Measurements from ENCODE around the gene FGD6. TPM values are rescaled to one million over a fixed set of nuclear protein-coding genes. Genes with fewer than 3 reads are reported as not detected.

FGD6 gene
- total and polyA plus RNA-seq, 3 donors from 2014 or later = 4.8 to 13.6 (median 13.1) TPM

- WGBS, 2 donors = 67 to 76% methylated on average over 1 of the region's 1 CpG
- DNase-seq = no peak
- peaks cover 32% of the 10 kb centered on the region for H3K4me1 ChIP-seq
- intact Hi-C loops (cut with DNase I; ENCODE audit: low total_unique reads) = no loop called here
- H3K9me3 ChIP-seq = no peaks in the 10 kb centered on the region
- no peak overlapping the region for H3K4me3 ChIP-seq
- TF ChIP-seq POLR2A (IDR thresholded peaks at IDR 0.05) = no peak
- TF ChIP-seq, protein P1, sequence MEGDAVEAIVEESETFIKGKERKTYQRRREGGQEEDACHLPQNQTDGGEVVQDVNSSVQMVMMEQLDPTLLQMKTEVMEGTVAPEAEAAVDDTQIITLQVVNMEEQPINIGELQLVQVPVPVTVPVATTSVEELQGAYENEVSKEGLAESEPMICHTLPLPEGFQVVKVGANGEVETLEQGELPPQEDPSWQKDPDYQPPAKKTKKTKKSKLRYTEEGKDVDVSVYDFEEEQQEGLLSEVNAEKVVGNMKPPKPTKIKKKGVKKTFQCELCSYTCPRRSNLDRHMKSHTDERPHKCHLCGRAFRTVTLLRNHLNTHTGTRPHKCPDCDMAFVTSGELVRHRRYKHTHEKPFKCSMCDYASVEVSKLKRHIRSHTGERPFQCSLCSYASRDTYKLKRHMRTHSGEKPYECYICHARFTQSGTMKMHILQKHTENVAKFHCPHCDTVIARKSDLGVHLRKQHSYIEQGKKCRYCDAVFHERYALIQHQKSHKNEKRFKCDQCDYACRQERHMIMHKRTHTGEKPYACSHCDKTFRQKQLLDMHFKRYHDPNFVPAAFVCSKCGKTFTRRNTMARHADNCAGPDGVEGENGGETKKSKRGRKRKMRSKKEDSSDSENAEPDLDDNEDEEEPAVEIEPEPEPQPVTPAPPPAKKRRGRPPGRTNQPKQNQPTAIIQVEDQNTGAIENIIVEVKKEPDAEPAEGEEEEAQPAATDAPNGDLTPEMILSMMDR (IDR thresholded peaks at IDR 0.05) = no peak
- H3K27me3 ChIP-seq = no peaks in the 10 kb centered on the region
- H3K36me3 ChIP-seq (ENCODE audit: low read depth, missing control alignments) = no peaks in the 10 kb centered on the region
- no peak overlapping the region for H3K27ac ChIP-seq
Measured at GRCh38 chr12:95089462-95089861, 127.8 kb downstream of the FGD6 start.

DNA sequence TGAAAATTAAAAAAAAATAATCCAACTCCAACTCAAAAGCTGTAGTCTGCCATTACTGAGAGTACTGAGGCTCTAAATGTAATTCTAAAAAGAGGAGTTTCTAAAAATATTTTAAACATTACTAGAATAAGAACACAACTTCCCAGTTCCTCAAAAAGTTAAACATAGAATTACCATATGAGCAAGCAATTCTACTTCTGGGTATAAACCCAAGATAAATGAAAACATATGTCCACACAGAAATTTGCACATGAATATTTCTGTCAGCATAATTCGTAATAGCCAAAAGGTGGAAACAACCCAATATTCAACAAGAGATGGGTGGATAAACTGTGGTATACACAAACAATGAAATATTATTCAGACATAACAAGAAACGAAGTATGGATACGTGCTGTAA is 128.9 kb downstream of the FGD6 start:
- no peak overlapping the region for H3K27ac ChIP-seq

DNA sequence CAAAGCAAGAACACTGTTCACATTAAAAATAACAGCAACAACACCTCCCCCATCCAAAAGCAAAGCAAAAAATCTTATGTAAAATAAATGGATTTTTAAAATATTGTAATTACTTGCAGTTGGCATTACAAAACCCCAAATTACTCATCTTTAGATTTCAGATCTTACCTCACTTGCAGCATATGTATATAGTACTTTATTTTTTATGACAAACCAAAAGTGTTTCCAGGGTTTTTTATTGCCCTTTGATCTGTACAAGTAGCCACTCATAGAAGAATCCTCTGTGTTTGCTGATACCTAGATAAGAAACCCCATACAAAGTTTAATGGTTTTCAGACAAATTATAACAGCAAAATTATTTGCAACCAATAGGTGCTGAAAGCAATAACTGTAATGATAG is 131.7 kb downstream of the FGD6 start:
- Histone ChIP-seq H3K36me3 (ENCODE audit: low read depth, missing control alignments) (no peaks in the 10 kb centered on the region), H3K4me3 (no peak overlapping the region), H3K27me3 (no peaks in the 10 kb centered on the region), H3K9me3 (no peaks in the 10 kb centered on the region), H3K4me1 (peaks cover 36% of the 10 kb centered on the region), H3K27ac (peak overlapping the region in 1 of 2 donors; percentile 75)
- no peak for DNase-seq
- TF ChIP-seq POLR2A (IDR thresholded peaks at IDR 0.05) = no peak
- TF ChIP-seq, protein P1 (IDR thresholded peaks at IDR 0.05) = no peak
- intact Hi-C loops (cut with DNase I; ENCODE audit: low total_unique reads) = no loop called here

More for the DNA sequence above, 128.9 kb downstream of the FGD6 start:
- no peaks in the 10 kb centered on the region for H3K9me3 ChIP-seq
- 87% methylated on average over 3 of the region's 3 CpGs for WGBS, 2 donors
- H3K4me1 ChIP-seq = peaks cover 36% of the 10 kb centered on the region
- TF ChIP-seq, protein P1 (IDR thresholded peaks at IDR 0.05) = no peak
- TF ChIP-seq POLR2A (IDR thresholded peaks at IDR 0.05) = no peak
- H3K36me3 ChIP-seq (ENCODE audit: low read depth, missing control alignments) = no peaks in the 10 kb centered on the region
- H3K4me3 ChIP-seq = no peak overlapping the region
- no peaks in the 10 kb centered on the region for H3K27me3 ChIP-seq
- no peak for DNase-seq
- intact Hi-C loops (cut with DNase I; ENCODE audit: low total_unique reads) = no loop called here

GRCh38 chr12:95083938-95084337 is 133.3 kb downstream of the FGD6 start:
- H3K27me3 ChIP-seq = no peaks in the 10 kb centered on the region
- TF ChIP-seq, protein P1 (IDR thresholded peaks at IDR 0.05) = no peak
- peaks cover 24% of the 10 kb centered on the region for H3K4me1 ChIP-seq
- peak; percentile 39 for DNase-seq
- WGBS, 2 donors = 15 to 24% methylated on average over 4 of the region's 4 CpGs
- no peaks in the 10 kb centered on the region for H3K36me3 ChIP-seq (ENCODE audit: low read depth, missing control alignments)
- H3K27ac ChIP-seq = peak overlapping the region; percentile 55 to 75
- no peak overlapping the region for H3K4me3 ChIP-seq
- no peaks in the 10 kb centered on the region for H3K9me3 ChIP-seq
- intact Hi-C loops (cut with DNase I; ENCODE audit: low total_unique reads) = no loop called here

DNA sequence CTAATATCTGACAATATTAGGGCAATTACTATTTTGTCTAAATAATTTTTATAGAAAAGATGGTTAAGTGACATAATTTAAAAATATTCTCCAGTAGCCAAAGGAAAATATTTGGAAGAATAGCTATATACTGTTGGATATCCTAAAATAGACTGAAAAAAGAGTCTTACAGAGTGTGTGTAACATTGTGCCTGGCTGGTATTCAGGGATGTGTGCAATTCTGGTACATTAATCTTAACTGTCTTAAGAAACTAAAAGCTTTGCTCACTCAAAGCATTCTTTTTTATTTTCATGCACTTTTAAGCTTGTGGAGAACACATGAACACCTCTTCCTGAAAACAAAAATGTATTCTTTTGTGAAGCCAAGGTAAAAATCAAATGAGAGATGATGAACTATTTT is 133.8 kb downstream of the FGD6 start:
- Histone ChIP-seq H3K36me3 (ENCODE audit: low read depth, missing control alignments) (no peaks in the 10 kb centered on the region), H3K4me1 (peaks cover 24% of the 10 kb centered on the region), H3K27ac (peak overlapping the region; percentile 55 to 75), H3K9me3 (no peaks in the 10 kb centered on the region), H3K4me3 (no peak overlapping the region), H3K27me3 (no peaks in the 10 kb centered on the region)
- intact Hi-C loops (cut with DNase I; ENCODE audit: low total_unique reads) = no loop called here
- DNase-seq = no peak
- TF ChIP-seq POLR2A (IDR thresholded peaks at IDR 0.05) = no peak
- TF ChIP-seq, protein P1 (IDR thresholded peaks at IDR 0.05) = no peak

Data from testis (tissue), 3 donors.